Natural killer cell (primary cell): ENCODE measurements around the gene KITLG. TPM values are rescaled to one million over a fixed set of nuclear protein-coding genes. Genes with fewer than 3 reads are reported as not detected.

ENCODE experiments used
- ATAC-seq, 3 donors: fragments of 150-1000 bp in 2 of 3; fragments of 200-7000 bp in 1 of 3; cut with Tn5 transposase; 1 replicate in 1 of 3; 2 replicates in 2 of 3; pipeline ENCODE4 v1.10.0; 2021; ENCODE audit warnings: mild to moderate bottlenecking in 2 of 3, moderate library complexity in 2 of 3
- DNase-seq, 2 donors: peaks; one replicate each; pipeline versions ENCODE4 v3.0.0 to v3.0.0-alpha.2; 2013 to 2021; ENCODE audit warnings: mixed read lengths in 1 of 2
- H3K27ac ChIP-seq: one replicate; pipeline ENCODE4 v1.5.1; 2013; ENCODE audit warnings: mild to moderate bottlenecking, low read length
- H3K27me3 ChIP-seq: one replicate; pipeline ENCODE4 v1.6.1; 2013; ENCODE audit warnings: low read length; ENCODE audit not compliant: control insufficient read depth, insufficient read depth
- H3K36me3 ChIP-seq: one replicate; pipeline ENCODE4 v1.6.1; 2013; ENCODE audit warnings: low read length; ENCODE audit not compliant: control insufficient read depth, insufficient read depth
- H3K4me1 ChIP-seq: one replicate; pipeline ENCODE4 v1.6.1; 2013; ENCODE audit warnings: low read length; ENCODE audit not compliant: control insufficient read depth, insufficient read depth
- H3K4me3 ChIP-seq: one replicate; pipeline ENCODE4 v1.5.1; 2013; ENCODE audit warnings: low read length
- H3K9me3 ChIP-seq: one replicate; pipeline ENCODE4 v1.6.1; 2013; ENCODE audit warnings: low read length; ENCODE audit not compliant: control insufficient read depth, insufficient read depth
- H3K27ac Mint-ChIP-seq, 2 donors: one replicate each; pipeline ENCODE4 v1.8.0; 2022; ENCODE audit warnings: mild to moderate bottlenecking in 2 of 2, mixed read lengths in 2 of 2, moderate library complexity in 1 of 2
- H3K27me3 Mint-ChIP-seq, 2 donors: one replicate each; pipeline ENCODE4 v1.8.0; 2022; ENCODE audit warnings: low read depth in 2 of 2, mixed read lengths in 2 of 2
- H3K36me3 Mint-ChIP-seq: one replicate; pipeline ENCODE4 v1.8.0; 2022; ENCODE audit warnings: mixed read lengths
- H3K4me1 Mint-ChIP-seq, 2 donors: one replicate each; pipeline ENCODE4 v1.8.0; 2022; ENCODE audit warnings: mixed read lengths in 2 of 2
- H3K4me3 Mint-ChIP-seq: one replicate; pipeline ENCODE4 v1.8.0; 2022; ENCODE audit warnings: mild to moderate bottlenecking, moderate library complexity, mixed read lengths
- H3K9me3 Mint-ChIP-seq, 2 donors: one replicate each; pipeline ENCODE4 v1.8.0; 2022; ENCODE audit warnings: mixed read lengths in 2 of 2
- CTCF ChIP-seq: fragments of 200-600 bp; IDR thresholded peaks from one replicate; pipeline ENCODE4 v1.8.0; 2022; ENCODE audit warnings: antibody characterized with exemption
- WGBS: methylation state at CpG from one replicate; pipeline ENCODE4 v1.1.7; 2013; ENCODE audit warnings: missing lambda C conversion rate; ENCODE audit not compliant: insufficient coverage; 5-methylcytosine and 5-hydroxymethylcytosine counted together
- intact Hi-C: fragments of 100-400 bp; cut with micrococcal nuclease; formaldehyde crosslinking; loops from one replicate; pipeline ENCODE4 v1.14.2; 2022
- total RNA-seq, 4 donors: library from RNA; stranded (reverse); fragments of 120-200 nt in 1 of 4; gene quantifications; one replicate each; pipeline versions ENCODE4 v1.2.3 to v1.2.4, GENCODE V29; 2013 to 2022

Gene KITLG
- total RNA-seq, 3 donors from 2014 or later (not counting 1 experiment from before 2014, with no cell fraction given), result not detected

- Histone ChIP-seq H3K9me3 (no peaks in the 10 kb centered on the region), H3K4me1 (no peaks in the 10 kb centered on the region), H3K36me3 (no peaks in the 10 kb centered on the region), H3K27ac (no peak overlapping the region), H3K27me3 (no peaks in the 10 kb centered on the region), H3K4me3 (no peak overlapping the region)
- Mint-ChIP-seq H3K9me3 (peaks cover 1 to 5% of the 10 kb centered on the region in 2 donors), H3K4me3 (no peak overlapping the region), H3K36me3 (no peaks in the 10 kb centered on the region), H3K4me1 (no peaks in the 10 kb centered on the region), H3K27me3 (no peaks in the 10 kb centered on the region), H3K27ac (no peak overlapping the region)
- intact Hi-C loops, result no loop called here
- ATAC-seq (no peak), DNase-seq (no peak)
- TF ChIP-seq CTCF, result no peak
- WGBS, result 94% methylated on average over 3 of the region's 3 CpGs
Measured at GRCh38 chr12:88558340-88558867, 21.9 kb downstream of the KITLG start.

GRCh38 chr12:88556213-88556774 is 24.0 kb downstream of the KITLG start:
- 85% methylated on average over 2 of the region's 2 CpGs for WGBS
- DNase-seq, result no peak
- H3K27ac Mint-ChIP-seq, result no peak overlapping the region

GRCh38 chr12:88553941-88554658 is 26.2 kb downstream of the KITLG start:
- Mint-ChIP-seq H3K4me1 (no peaks in the 10 kb centered on the region), H3K27me3 (no peaks in the 10 kb centered on the region), H3K4me3 (no peak overlapping the region), H3K27ac (no peak overlapping the region), H3K9me3 (peaks cover 2 to 7% of the 10 kb centered on the region in 2 donors), H3K36me3 (no peaks in the 10 kb centered on the region)
- intact Hi-C loops, result no loop called here
- no peak for ATAC-seq
- Histone ChIP-seq H3K4me1 (no peaks in the 10 kb centered on the region), H3K9me3 (no peaks in the 10 kb centered on the region), H3K27ac (no peak overlapping the region), H3K36me3 (no peaks in the 10 kb centered on the region), H3K27me3 (no peaks in the 10 kb centered on the region), H3K4me3 (no peak overlapping the region)
- DNase-seq, result no peak
- no peak for TF ChIP-seq CTCF
- 70% methylated on average over 3 of the region's 3 CpGs for WGBS

More at GRCh38 chr12:88556213-88556774, 24.0 kb downstream of the KITLG start:
- no peak for ATAC-seq
- Mint-ChIP-seq H3K4me1 (no peaks in the 10 kb centered on the region), H3K9me3 (peaks cover 0 to 5% of the 10 kb centered on the region in 2 donors), H3K27me3 (no peaks in the 10 kb centered on the region), H3K36me3 (no peaks in the 10 kb centered on the region), H3K4me3 (no peak overlapping the region)
- no peak for TF ChIP-seq CTCF
- Histone ChIP-seq H3K4me3 (no peak overlapping the region), H3K27me3 (no peaks in the 10 kb centered on the region), H3K27ac (no peak overlapping the region), H3K36me3 (no peaks in the 10 kb centered on the region), H3K9me3 (no peaks in the 10 kb centered on the region), H3K4me1 (no peaks in the 10 kb centered on the region)
- intact Hi-C loops, result no loop called here
